ENCODE data around the gene HIPK1.

DNA sequence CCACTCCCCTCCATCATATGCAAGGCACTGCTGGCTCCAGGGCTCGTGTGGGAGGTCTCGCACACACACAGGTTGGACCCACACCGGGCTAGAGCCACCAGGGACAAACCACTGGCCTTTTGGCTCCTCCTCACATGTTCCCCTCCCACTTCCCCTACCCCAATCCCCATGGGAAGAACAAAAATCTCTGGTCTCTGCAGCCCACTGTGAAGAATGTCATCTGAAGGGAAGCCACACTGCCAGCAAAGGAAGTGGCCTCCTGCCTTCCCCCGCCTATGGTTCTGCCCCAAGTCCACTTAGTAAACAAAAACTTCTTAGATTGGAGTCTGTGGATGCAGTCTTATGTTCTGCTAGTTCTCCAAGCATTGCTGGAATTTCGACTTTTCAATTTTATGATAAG lies 74.3 kb downstream of the HIPK1 start:
- TF ChIP-seq, protein P1, sequence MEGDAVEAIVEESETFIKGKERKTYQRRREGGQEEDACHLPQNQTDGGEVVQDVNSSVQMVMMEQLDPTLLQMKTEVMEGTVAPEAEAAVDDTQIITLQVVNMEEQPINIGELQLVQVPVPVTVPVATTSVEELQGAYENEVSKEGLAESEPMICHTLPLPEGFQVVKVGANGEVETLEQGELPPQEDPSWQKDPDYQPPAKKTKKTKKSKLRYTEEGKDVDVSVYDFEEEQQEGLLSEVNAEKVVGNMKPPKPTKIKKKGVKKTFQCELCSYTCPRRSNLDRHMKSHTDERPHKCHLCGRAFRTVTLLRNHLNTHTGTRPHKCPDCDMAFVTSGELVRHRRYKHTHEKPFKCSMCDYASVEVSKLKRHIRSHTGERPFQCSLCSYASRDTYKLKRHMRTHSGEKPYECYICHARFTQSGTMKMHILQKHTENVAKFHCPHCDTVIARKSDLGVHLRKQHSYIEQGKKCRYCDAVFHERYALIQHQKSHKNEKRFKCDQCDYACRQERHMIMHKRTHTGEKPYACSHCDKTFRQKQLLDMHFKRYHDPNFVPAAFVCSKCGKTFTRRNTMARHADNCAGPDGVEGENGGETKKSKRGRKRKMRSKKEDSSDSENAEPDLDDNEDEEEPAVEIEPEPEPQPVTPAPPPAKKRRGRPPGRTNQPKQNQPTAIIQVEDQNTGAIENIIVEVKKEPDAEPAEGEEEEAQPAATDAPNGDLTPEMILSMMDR (IDR thresholded peaks at IDR 0.05 in 8 of 11, conservative IDR thresholded peaks at IDR 0.05 in 3 of 11), result no peak
- TF ChIP-seq POLR2A (IDR thresholded peaks at IDR 0.05), result no peak

Data from spleen (tissue), 7 donors.